Measurements from ENCODE around the gene ZBTB17. TPM values are rescaled to one million over a fixed set of nuclear protein-coding genes. Genes with fewer than 3 reads are reported as not detected.

Gene ZBTB17
- total and polyA plus RNA-seq, 2 experiments from 2014 or later = 21.9 to 26.6 TPM

- ATAC-seq (no peak), DNase-seq (ENCODE audit: low spot score) (no peak)
- Histone ChIP-seq H2AFZ (no peak overlapping the region), H3F3A (replicated peaks; ENCODE audit: low read depth) (no peaks in the 10 kb centered on the region), H4K20me1 (replicated peaks; ENCODE audit: insufficient read depth) (no peaks in the 10 kb centered on the region; the same call in 1 of the 2 replicates), H3K4me2 (no peak overlapping the region), H3K27ac (ENCODE audit: low read depth) (no peak overlapping the region), H3K36me3 (ENCODE audit: insufficient read depth) (peaks cover 3% of the 10 kb centered on the region; the same call in 1 of the 2 replicates), H3K4me1 (ENCODE audit: insufficient read depth) (no peaks in the 10 kb centered on the region), H3K9me2 (ENCODE audit: insufficient read depth) (no peaks in the 10 kb centered on the region), H3K79me2 (replicated peaks; ENCODE audit: insufficient read depth) (peaks cover 29% of the 10 kb centered on the region), H3K27me3 (ENCODE audit: insufficient read depth) (no peaks in the 10 kb centered on the region), H3K4me3 (no peak overlapping the region)
- Mint-ChIP-seq H3K4me1 (no peaks in the 10 kb centered on the region), H3K36me3 (ENCODE audit: low read depth) (peaks cover 50% of the 10 kb centered on the region), H3K27ac (no peak overlapping the region), H3K27me3 (ENCODE audit: insufficient read depth, low read depth, poor library complexity) (peaks cover 3% of the 10 kb centered on the region), H3K9me3 (no peaks in the 10 kb centered on the region), H3K4me3 (no peak overlapping the region)
- TF ChIP-seq EZH2 (IDR thresholded peaks at IDR 0.05; ENCODE audit: low read depth, unreplicated experiment) = no peak
- TF ChIP-seq ZNF114 (CRISPR knock-in tag; IDR thresholded peaks at IDR 0.05) = no peak
- no peak for TF ChIP-seq CTCF (conservative IDR thresholded peaks at IDR 0.05; ENCODE audit: low read depth in 2 of 2)
- TF ChIP-seq EZH2phosphoT487 (IDR thresholded peaks at IDR 0.05; ENCODE audit: unreplicated experiment) = no peak
- no peak for TF ChIP-seq STAT1 (IDR thresholded peaks at IDR 0.05; ENCODE audit: unreplicated experiment)
- TF ChIP-seq POLR2AphosphoS5 (IDR thresholded peaks at IDR 0.05; ENCODE audit: low read depth) = no peak
- TF ChIP-seq, protein P1, sequence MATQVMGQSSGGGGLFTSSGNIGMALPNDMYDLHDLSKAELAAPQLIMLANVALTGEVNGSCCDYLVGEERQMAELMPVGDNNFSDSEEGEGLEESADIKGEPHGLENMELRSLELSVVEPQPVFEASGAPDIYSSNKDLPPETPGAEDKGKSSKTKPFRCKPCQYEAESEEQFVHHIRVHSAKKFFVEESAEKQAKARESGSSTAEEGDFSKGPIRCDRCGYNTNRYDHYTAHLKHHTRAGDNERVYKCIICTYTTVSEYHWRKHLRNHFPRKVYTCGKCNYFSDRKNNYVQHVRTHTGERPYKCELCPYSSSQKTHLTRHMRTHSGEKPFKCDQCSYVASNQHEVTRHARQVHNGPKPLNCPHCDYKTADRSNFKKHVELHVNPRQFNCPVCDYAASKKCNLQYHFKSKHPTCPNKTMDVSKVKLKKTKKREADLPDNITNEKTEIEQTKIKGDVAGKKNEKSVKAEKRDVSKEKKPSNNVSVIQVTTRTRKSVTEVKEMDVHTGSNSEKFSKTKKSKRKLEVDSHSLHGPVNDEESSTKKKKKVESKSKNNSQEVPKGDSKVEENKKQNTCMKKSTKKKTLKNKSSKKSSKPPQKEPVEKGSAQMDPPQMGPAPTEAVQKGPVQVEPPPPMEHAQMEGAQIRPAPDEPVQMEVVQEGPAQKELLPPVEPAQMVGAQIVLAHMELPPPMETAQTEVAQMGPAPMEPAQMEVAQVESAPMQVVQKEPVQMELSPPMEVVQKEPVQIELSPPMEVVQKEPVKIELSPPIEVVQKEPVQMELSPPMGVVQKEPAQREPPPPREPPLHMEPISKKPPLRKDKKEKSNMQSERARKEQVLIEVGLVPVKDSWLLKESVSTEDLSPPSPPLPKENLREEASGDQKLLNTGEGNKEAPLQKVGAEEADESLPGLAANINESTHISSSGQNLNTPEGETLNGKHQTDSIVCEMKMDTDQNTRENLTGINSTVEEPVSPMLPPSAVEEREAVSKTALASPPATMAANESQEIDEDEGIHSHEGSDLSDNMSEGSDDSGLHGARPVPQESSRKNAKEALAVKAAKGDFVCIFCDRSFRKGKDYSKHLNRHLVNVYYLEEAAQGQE (IDR thresholded peaks at IDR 0.05; ENCODE audit: unreplicated experiment) = no peak
- TF ChIP-seq CREB1 (CRISPR knock-in tag; IDR thresholded peaks at IDR 0.05; ENCODE audit: low read depth) = no peak
- no peak for TF ChIP-seq ZNF331 (CRISPR knock-in tag; IDR thresholded peaks at IDR 0.05; ENCODE audit: low read depth)
- TF ChIP-seq NANOG (IDR thresholded peaks at IDR 0.05; ENCODE audit: borderline replicate concordance) = no peak
- no peak for TF ChIP-seq JUNB (IDR thresholded peaks at IDR 0.05; ENCODE audit: unreplicated experiment)
- no peak for TF ChIP-seq ZNF462 (CRISPR knock-in tag; IDR thresholded peaks at IDR 0.05)
- TF ChIP-seq, protein P2, sequence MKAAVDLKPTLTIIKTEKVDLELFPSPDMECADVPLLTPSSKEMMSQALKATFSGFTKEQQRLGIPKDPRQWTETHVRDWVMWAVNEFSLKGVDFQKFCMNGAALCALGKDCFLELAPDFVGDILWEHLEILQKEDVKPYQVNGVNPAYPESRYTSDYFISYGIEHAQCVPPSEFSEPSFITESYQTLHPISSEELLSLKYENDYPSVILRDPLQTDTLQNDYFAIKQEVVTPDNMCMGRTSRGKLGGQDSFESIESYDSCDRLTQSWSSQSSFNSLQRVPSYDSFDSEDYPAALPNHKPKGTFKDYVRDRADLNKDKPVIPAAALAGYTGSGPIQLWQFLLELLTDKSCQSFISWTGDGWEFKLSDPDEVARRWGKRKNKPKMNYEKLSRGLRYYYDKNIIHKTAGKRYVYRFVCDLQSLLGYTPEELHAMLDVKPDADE (IDR thresholded peaks at IDR 0.05) = no peak
These were observed 64.0 kb downstream of the ZBTB17 start for GRCh38 chr1:15911927-15912326.

All from GM23338 (cell line).